Measurements from ENCODE around the gene RNPEPL1.
"Not testable (repeated sequence)": the region's sequence is repeated elsewhere in the genome, so short reads cannot be mapped to it uniquely, and the experiment has no call there.

The RNPEPL1 gene, protein sequence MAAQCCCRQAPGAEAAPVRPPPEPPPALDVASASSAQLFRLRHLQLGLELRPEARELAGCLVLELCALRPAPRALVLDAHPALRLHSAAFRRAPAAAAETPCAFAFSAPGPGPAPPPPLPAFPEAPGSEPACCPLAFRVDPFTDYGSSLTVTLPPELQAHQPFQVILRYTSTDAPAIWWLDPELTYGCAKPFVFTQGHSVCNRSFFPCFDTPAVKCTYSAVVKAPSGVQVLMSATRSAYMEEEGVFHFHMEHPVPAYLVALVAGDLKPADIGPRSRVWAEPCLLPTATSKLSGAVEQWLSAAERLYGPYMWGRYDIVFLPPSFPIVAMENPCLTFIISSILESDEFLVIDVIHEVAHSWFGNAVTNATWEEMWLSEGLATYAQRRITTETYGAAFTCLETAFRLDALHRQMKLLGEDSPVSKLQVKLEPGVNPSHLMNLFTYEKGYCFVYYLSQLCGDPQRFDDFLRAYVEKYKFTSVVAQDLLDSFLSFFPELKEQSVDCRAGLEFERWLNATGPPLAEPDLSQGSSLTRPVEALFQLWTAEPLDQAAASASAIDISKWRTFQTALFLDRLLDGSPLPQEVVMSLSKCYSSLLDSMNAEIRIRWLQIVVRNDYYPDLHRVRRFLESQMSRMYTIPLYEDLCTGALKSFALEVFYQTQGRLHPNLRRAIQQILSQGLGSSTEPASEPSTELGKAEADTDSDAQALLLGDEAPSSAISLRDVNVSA

DNA sequence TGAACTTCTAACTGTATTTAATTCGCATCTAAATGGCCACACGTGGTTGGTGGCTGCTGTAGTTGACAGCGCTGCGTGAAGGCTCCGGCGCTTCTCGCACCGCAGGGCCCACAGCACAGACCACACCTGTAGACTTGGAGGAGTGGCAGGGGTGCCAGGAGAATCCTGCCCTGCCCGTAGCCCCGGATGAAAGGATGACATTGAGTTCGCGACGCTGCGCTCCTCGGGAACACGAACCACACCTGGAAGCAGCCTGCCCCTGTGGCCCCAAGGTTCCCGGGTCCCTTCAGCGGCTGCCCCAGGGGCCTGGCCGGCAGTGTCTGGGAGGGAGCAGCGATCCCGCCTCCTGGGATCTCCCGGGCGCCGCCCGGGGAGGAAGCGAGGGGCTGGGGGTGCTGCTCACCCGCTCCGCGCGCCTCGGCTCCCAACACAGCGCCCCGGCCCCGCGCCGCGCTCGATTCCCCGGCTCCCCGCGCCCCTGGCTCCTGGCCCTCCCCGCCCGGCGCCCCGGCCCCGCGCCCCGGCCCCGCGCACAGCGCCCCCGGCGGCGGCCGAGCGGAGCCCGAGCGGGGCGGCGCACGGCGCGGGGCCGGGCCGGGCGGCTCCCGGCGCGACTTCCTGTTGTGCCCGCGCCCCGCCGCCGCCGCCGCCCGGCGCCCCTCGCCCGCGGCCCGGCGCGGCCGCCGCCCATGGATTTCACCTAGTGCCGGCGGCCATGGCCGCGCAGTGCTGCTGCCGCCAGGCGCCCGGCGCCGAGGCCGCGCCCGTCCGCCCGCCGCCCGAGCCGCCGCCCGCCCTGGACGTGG lies at the start of gene RNPEPL1:
Gene RNPEPL1 (plus strand): TSS at position 613 of the 806 bp plus-strand sequence. CDS start 103 bp downstream, at position 716.
- no peak for DNase-seq

DNA sequence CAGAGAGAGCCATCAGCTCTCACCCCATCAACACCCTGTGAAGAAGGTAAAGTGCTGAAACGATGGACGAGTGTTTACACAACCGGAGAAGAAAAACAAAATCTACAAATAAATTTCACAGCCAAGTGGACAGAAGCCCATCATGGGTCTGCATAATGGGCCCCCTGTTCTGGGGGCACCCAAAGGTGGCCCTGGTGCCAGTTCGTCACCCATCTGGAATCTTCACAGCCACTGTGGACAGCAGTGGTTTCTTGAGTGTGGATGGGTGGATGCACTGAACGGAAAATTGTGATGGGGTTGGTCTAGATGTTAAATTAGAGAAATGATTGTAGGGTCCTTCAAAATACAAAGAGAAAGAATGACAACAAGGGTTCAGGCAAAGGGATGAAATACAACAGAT lies 49.3 kb upstream of the RNPEPL1 start:
- DNase-seq = no peak

DNA sequence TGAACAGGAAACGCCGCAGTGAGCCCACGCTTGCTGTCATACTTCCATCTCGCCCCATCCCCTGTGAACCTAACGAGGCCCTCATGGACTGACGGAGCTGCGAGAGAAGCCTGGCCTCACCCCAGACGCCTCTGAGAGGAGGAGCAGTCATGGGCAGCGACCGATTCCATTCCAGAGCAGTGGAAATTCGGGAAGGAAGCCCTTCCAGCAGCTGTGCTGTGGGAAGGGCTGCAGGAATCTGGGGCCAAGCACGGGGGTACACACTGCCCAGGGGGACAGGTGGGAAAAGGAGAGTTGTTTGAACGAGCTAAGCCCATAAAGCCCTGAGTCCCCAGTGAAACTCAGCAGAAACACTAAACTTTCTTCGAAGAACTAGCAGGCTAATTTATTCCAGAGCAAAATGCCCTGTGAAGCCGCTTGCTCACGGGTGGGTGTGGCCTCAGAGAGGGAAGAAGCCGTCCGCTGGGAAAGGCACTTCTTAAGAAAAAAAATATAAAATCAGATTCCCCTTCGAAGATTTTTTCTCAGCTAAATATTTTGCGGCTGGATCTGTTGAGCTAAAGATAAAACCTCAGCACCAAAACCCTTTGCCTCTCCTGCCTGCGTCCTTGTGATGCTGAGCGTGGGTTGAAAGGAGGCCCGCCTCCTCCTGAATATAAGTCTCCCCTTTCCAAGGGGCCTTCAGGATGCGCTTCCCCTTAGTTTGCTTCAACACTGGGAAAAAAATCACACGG lies 48.7 kb upstream of the RNPEPL1 start:
- DNase-seq = no peak

DNA sequence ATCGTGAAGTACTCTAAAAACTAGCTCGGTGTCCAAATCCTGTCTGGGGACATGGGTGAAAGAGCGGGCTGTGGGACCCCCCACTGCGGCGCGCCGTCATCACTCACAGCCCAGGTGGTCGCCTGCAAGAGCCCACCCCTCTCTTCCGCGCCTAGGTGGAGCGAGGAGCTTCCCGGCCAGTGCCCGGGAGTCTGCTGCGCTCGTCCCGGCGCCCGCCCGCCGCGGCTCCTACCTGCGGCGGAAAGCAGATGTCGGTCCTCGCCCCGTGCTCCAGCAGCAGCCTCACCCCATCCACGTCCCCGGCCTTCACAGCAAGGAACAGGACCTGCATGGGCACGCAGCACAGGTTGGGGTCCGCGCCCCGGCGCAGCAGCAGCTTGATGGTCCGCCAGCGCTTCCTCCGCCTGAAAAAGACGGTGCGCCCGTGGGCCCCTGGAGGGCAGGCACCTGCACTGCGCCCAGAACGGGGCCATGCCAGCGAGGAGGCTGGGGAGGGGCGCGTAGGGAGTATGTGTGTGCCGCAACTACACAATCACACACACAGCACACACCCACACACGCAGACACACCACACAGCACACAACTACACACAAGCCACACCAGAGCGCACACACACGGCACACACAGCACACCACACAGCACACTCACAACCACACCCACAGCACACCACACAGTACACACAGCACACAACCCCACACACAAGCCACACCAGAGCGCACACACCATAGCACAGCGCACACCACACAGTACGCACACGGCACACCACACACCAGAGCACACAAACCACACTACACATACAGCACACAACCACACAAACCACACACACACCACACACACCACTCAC lies 47.9 kb upstream of the RNPEPL1 start:
- no peak for DNase-seq

DNA sequence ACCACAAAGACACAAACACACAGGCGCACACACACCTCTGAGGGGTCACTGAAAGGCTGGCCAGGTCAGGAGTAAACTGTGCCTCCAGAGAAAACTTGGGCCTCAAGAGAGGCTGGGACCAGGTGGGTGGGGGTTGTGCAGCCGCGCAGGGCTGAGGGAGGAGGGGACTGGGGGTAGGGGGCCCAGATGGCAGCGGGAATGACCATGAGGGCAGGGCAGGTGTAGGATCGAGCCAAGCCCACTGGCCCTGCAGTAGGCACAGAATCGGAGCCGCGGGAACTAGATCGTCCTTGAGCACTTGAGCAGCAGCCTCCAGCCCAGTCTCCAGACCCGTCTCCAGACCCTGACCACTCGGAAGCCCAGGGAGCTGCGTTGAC lies 47.3 kb upstream of the RNPEPL1 start:
- no peak for DNase-seq

DNA sequence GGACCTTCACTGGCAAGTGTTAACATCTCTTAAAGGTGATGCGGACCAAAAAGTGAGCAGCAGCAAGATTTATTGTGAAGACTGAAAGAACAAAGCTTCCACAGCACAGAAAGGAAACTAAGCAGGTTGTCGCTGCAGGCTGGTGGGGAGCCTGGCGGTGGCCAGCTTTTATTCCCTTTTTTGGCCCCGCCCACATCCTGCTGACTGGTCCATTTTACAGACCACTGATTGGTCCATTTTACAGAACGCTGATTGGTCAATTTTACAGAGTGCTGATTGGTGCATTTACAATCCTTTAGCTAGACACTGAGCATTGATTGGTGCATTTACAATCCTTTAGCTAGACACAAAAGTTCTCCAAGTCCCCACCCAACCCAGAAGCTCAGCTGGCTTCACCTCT lies 46.4 kb upstream of the RNPEPL1 start:
- not testable (repeated sequence) for DNase-seq

DNA sequence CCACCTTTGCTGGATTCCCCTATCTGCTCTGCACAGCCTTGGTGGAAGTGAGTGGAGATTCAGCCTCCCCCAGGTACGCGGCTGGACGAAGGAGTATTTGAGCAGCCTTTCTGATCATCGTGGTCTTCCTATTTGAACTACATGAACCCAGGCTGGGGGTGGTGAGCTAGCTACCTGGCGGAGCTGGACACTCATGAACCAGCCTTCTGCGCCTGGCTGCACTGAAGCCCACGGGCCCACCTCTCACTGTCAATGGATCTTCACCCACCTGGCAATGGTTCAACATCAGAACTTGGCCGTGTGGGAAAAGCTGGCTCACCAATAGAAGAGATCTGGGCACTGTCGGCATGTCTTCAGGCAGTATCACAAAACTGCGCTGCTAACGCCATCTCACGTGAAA lies 45.9 kb upstream of the RNPEPL1 start:
- DNase-seq = no peak

DNA sequence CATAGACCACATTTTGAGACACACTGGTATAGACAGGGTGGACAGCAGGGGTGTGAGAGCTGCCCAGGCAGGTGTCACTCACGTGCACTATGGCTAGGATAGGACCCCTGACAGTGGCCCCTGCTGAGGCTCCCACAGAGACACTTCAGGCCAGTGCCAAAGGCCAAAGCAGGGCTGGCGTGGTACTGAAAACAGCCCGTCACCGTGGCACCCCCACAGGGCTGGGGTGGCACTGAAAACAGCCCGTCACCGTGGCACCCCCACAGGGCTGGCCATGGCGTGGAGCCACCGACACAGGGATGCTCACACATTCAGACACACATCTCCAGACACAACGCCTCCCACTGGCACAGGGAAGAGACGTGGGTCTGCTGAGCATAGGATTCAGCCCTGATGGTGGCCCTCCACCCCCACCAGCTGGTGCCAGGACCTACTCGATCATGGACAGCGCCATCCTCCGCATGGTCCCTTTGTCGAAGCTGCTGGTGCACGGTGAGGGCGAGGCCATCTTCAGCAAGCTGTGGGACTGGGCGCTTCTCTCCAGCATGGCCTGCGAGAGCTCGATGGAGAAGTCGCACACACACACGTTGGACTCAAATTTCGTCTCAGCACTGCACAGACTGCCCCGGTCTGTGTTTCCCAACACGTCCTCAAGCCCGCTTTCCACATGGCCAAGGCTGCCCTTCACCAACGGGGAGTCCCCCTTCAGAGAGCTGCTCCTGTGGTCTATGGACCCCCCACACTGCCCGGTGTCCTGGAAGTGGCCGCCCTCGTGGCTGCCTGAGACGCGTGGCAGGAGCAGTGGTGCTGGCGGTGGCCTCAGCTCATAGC lies 44.6 kb upstream of the RNPEPL1 start:
- DNase-seq = no peak

DNA sequence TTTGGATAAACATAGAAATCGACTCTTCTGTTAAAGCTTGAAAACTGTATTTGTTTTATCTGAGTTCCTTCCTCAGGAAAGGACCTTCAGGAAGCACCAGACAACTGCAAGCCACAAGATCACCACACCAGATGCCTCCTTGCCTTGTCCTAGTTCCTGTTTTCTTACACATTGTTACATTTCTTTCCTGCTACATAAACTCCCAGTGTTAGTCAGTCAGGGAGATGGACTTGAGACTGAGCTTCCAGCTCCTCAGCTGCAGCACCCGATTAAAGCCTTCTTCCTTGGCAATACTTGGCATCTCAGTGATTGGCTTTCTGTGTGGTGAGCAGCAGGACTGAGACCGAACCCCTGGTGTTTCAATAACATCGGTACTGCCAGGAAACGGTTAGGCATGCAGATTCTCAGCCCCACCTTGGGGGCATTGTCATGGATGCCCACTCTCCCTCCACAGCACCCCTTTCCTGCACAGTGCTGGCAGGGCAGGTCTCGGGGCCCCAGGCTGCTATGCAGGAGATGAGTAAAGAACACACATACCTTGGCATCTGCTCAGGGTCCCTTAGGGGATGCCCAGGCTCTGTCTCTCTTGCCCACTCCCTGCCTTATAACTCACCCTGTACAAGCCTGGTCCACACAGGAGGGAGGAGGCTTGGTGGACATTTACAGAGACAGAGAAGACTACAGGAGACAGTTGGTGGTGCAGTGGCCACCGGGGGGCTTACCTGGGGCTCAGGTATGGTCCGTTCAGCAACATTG lies 43.1 kb upstream of the RNPEPL1 start:
- no peak for DNase-seq

DNA sequence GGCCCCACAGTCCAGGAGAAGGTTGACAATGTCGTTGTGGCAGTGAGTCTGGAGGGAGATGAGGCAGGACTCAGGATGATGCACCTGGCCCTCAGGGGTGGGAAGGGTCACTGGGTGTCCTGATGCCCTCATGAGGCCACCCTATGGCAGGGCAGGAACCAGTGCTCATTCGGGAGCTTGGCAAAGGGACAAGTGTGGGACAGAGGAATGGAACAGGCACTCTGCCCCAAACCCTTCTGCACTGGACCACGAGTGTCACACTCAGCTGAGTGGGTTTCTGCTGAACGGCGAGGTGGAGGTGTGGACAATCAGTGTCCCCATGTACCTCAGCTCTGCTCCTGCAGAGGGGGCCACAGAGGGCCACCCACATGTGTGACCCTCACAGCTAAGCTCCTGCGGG lies 42.5 kb upstream of the RNPEPL1 start:
- DNase-seq = no peak

DNA sequence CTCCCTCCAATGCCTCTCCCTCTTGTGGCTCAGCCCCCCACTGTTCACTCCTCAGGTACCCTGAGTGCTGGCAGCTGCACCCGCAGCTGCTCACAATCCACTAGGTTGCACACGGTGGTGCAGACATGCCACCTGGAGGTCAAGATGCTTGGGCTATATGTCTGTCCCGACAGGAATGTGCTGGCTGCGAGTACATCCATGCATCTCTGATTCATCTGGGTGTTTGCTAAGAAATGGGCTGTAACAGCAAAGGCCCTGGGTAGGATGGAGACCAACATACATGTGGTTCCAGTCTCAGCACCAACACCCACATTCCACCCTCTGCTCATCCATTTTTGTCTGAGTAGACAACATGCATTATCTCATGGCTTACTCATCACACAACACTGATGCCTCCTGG lies 41.8 kb upstream of the RNPEPL1 start:
- no peak for DNase-seq

DNA sequence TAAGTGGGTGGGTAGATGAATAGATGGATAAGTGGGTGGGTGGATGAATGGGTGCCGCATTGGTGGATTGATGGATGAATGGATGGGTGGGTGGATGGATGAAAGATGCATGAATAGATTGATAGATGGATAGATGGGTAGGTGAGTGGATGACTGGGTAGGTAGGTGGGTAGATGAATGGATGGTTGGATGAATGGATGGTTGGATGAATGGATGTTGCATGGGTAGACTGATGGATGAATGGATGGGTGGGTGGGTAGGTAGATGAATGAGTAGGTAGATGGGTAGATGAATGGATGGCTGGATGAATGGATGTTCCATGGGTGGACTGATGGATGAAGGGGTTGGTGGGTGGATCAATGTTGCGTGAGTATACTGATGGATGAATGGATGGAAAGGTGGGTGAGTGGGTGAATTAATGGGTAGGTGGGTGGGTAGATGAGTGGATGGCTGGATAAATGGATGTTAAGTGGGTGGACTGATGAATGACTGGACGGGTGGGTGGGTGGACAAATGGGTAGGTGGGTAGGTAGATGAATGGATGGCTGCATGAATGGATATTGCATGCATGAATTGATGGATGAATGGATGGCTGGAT lies 41.0 kb upstream of the RNPEPL1 start:
- no peak for DNase-seq

DNA sequence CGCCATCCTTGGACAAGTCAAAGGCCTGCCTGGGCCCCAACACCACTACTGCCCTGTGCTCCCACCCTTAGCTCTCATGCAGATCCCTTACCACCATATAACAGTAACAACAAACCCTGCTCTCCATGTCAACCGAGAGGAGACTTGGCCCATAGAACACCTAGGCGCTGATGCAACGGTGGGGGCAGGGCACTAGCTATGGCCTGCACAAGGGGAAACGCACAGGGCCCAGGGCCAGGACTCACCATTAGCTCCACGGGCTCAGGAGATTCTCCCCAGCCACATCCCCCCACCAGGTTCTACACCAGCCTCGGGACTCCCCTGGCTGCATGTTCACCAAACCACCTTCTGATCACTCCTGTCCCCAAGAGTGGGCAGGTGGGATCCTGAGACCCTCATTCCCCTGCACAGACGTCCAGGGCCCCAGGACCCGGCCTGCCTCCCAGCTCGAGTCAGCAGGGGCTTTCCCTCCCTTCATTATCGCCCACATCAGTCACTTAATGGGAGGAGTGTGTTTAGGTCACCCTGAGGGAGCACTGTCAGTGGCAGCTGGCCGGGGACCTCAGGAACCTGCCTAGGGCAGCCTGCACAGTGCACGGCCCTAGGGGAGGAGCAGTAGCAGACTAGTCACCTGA lies 39.8 kb upstream of the RNPEPL1 start:
- DNase-seq = no peak

DNA sequence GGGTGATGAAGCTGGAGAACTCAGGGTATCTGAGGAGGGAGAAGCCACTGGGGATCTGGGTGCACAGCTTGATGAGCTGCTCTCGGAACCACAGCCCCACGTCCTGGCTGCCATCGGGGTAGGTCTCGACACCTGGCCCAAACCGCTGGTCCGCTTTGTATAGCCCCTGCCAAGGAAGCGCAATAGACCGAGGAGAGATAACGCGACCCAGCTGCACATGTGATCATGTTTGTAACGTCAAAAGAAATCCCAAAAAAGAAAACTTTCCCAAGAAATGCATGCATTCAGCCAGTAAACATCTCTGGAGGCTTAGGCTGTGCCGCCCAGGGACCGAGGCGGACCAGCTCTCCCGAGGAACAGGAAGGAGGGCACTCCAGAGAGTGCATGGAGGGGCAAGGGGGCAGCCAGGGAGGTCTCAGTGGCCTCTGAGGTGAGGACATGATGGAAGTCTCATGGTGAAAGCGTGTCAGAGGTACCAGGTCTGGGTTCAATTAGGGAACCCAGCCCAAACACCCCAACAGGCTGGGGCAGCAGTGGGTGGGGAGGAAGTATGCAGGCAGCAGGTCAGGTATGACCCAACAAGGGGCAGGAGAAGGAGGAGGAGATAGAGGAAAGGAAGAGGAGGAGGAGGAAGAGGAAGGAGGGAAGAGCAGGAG lies 38.8 kb upstream of the RNPEPL1 start:
- DNase-seq = no peak

DNA sequence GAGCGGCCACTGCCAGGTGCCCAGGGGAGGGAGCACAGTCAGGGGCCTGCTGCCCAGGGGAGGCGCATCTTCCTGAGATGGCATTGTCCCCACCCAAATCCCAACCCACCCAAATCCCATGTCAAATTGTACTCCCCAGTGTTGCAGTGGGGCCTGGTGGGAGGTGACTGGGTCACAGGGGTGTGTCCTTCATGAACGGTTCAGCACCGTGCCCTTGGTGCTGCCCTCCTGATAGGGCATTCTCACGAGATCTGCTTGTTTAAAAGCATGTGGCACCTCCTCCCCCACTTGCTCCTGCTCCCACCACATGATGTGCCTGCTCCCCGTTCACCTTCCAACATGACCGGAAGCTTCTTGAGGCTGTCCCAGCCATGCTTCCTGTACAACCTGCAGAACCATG lies 38.1 kb upstream of the RNPEPL1 start:
- no peak for DNase-seq

DNA sequence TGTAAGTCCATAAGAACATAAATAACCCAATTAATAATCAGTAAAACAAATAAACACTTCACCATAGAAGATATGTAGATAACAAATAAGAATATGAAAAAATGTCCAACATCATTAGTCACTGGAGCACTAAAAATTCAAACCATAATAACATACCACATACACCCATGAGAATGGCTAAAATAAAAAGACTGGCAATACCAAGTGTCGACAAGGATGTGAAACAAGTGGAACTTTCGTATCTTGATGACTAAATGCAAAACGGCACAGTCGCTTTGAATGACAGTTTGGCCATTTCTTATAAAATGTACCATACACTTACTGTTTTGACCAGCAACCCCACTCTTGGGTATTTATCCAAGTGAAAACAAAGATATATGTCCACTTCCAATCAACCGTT lies 37.2 kb upstream of the RNPEPL1 start:
- no peak for DNase-seq

DNA sequence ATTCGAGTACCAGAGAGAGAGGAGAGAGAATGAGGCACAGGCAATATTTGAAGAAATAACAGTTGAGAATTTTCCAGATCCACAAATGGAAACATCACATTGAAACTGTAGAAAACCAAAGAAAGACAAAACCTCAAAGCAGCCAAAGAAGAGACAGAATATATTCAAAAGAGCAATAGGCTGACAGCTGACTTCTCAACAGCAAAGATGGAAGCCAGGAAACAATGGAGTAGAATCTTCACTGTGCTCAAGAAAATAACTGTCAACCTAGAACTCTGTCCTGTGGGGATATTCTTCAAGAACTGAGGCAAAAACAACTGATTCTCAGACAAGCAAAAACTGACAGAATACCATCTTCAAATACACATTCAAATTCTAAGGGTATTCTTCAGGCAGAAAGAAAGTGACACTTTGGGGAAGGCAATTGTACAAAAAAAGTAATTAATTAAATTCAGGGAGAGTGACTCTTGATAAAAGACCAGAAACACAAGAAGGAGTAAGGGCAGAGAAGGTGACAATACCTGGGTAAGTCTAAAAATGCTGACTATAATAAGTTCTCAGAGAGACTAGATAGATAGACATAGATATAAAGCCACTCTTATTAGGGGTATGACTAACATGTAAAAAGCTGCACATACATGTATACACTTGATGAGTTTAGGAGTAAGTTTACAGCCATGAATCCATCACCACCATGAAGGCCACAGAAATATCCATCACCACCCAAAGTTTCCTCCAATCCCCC lies 36.1 kb upstream of the RNPEPL1 start:
- no peak for DNase-seq

All from NCI-H2081 treated with DMSO at 0.1 percent for 48 hours (cell line).